HEK293 (cell line): Measurements from ENCODE around the gene PITX1.

Experiments used
- BCL11B ChIP-seq: fragments of 450-650 bp; formaldehyde crosslinking; IDR thresholded peaks from 2 replicates; pipeline ENCODE4 v1.5.1; 2016; ENCODE audit warnings: low read depth, missing biosample characterization, missing genetic modification characterization
- MYNN ChIP-seq: fragments of 450-650 bp; formaldehyde crosslinking; IDR thresholded peaks from 2 replicates; pipeline ENCODE4 v1.5.1; 2016; ENCODE audit warnings: missing biosample characterization, missing genetic modification characterization, borderline replicate concordance
- ZNF214 ChIP-seq: fragments of 450-650 bp; formaldehyde crosslinking; IDR thresholded peaks from 2 replicates; pipeline ENCODE4 v1.5.1; 2017; ENCODE audit warnings: missing biosample characterization, mild to moderate bottlenecking, missing genetic modification characterization, borderline replicate concordance
- ZNF292 ChIP-seq: fragments of 450-650 bp; formaldehyde crosslinking; IDR thresholded peaks from 2 replicates; pipeline ENCODE4 v1.5.1; 2016; ENCODE audit warnings: low read depth, missing biosample characterization, missing genetic modification characterization, borderline replicate concordance
- ZNF416 ChIP-seq: fragments of 450-650 bp; formaldehyde crosslinking; IDR thresholded peaks from 2 replicates; pipeline ENCODE4 v1.5.1; 2016; ENCODE audit warnings: missing biosample characterization, missing genetic modification characterization
- TF ChIP-seq, protein P1 (sequence below): fragments of 450-650 bp; formaldehyde crosslinking; IDR thresholded peaks from 2 replicates; pipeline ENCODE4 v1.5.1; 2016; ENCODE audit warnings: missing biosample characterization, missing genetic modification characterization
- TF ChIP-seq, protein P2 (sequence below): fragments of 450-650 bp; formaldehyde crosslinking; IDR thresholded peaks from 2 replicates; pipeline ENCODE4 v1.5.1; 2016; ENCODE audit warnings: missing biosample characterization, missing genetic modification characterization
- TF ChIP-seq, protein P3 (sequence below): fragments of 450-650 bp; formaldehyde crosslinking; IDR thresholded peaks from 2 replicates; pipeline ENCODE4 v1.5.1; 2017; ENCODE audit warnings: missing biosample characterization, missing genetic modification characterization
- TF ChIP-seq, protein P4 (sequence below): fragments of 450-650 bp; formaldehyde crosslinking; IDR thresholded peaks from 2 replicates; pipeline ENCODE4 v1.5.1; 2016; ENCODE audit warnings: missing biosample characterization, missing genetic modification characterization
- TF ChIP-seq, protein P5 (sequence below): sonication (generic); formaldehyde crosslinking; IDR thresholded peaks from 2 replicates; pipeline ENCODE4 v1.8.1; 2022; ENCODE audit warnings: mild to moderate bottlenecking, moderate library complexity, missing genetic modification reagents
- TF ChIP-seq, protein P6 (sequence below): fragments of 450-650 bp; formaldehyde crosslinking; IDR thresholded peaks from 2 replicates; pipeline ENCODE4 v1.5.1; 2016; ENCODE audit warnings: missing biosample characterization, missing genetic modification characterization
- TF ChIP-seq, protein P7 (sequence below): fragments of 450-650 bp; formaldehyde crosslinking; IDR thresholded peaks from 2 replicates; pipeline ENCODE4 v1.5.1; 2016; ENCODE audit warnings: missing biosample characterization, missing genetic modification characterization

DNA sequence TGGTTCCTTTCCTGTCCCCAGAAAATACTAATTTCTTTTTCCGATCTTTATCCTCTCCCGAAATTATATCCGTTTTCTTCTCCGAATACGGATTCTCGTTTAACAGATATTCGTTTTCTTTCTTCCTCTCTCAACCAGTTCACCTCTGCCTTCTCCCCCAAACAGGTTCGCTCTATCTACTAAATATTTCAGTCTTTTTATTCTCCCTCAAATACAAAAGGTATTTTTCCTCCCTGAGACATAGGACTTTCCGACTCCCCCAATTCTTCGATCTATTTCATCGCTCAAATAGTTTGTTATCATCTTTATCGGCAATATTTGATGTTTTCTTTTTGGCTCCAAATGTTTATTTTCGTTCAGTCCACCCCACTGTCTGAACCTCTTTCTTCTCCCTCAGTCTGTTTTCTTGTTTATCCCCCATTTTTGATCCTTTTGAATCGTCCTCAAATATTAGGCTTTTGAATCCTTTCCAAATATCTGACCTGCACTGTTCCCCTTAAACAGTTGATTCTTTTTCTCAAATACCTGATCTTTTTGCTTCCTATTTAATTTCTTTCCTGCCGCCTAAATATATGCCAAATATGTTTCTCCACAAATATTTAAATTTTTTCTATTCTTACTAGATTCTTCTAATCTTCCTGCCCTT lies 4.4 kb downstream of the PITX1 start:
- TF ChIP-seq, protein P1, sequence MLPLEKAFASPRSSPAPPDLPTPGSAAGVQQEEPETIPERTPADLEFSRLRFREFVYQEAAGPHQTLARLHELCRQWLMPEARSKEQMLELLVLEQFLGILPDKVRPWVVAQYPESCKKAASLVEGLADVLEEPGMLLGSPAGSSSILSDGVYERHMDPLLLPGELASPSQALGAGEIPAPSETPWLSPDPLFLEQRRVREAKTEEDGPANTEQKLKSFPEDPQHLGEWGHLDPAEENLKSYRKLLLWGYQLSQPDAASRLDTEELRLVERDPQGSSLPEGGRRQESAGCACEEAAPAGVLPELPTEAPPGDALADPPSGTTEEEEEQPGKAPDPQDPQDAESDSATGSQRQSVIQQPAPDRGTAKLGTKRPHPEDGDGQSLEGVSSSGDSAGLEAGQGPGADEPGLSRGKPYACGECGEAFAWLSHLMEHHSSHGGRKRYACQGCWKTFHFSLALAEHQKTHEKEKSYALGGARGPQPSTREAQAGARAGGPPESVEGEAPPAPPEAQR (tag by site-specific recombination): no peak
- TF ChIP-seq, protein P2, sequence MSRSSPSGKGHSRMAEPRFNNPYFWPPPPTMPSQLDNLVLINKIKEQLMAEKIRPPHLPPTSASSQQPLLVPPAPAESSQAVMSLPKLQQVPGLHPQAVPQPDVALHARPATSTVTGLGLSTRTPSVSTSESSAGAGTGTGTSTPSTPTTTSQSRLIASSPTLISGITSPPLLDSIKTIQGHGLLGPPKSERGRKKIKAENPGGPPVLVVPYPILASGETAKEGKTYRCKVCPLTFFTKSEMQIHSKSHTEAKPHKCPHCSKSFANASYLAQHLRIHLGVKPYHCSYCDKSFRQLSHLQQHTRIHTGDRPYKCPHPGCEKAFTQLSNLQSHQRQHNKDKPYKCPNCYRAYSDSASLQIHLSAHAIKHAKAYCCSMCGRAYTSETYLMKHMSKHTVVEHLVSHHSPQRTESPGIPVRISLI (tag by site-specific recombination): no peak
- TF ChIP-seq BCL11B (tag by site-specific recombination) (no peak), ZNF292 (tag by site-specific recombination) (no peak), ZNF214 (tag by site-specific recombination) (no peak), MYNN (tag by site-specific recombination) (no peak), ZNF416 (tag by site-specific recombination) (no peak)
- TF ChIP-seq, protein P3, sequence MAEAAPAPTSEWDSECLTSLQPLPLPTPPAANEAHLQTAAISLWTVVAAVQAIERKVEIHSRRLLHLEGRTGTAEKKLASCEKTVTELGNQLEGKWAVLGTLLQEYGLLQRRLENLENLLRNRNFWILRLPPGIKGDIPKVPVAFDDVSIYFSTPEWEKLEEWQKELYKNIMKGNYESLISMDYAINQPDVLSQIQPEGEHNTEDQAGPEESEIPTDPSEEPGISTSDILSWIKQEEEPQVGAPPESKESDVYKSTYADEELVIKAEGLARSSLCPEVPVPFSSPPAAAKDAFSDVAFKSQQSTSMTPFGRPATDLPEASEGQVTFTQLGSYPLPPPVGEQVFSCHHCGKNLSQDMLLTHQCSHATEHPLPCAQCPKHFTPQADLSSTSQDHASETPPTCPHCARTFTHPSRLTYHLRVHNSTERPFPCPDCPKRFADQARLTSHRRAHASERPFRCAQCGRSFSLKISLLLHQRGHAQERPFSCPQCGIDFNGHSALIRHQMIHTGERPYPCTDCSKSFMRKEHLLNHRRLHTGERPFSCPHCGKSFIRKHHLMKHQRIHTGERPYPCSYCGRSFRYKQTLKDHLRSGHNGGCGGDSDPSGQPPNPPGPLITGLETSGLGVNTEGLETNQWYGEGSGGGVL (tag by site-specific recombination): no peak
- TF ChIP-seq, protein P4, sequence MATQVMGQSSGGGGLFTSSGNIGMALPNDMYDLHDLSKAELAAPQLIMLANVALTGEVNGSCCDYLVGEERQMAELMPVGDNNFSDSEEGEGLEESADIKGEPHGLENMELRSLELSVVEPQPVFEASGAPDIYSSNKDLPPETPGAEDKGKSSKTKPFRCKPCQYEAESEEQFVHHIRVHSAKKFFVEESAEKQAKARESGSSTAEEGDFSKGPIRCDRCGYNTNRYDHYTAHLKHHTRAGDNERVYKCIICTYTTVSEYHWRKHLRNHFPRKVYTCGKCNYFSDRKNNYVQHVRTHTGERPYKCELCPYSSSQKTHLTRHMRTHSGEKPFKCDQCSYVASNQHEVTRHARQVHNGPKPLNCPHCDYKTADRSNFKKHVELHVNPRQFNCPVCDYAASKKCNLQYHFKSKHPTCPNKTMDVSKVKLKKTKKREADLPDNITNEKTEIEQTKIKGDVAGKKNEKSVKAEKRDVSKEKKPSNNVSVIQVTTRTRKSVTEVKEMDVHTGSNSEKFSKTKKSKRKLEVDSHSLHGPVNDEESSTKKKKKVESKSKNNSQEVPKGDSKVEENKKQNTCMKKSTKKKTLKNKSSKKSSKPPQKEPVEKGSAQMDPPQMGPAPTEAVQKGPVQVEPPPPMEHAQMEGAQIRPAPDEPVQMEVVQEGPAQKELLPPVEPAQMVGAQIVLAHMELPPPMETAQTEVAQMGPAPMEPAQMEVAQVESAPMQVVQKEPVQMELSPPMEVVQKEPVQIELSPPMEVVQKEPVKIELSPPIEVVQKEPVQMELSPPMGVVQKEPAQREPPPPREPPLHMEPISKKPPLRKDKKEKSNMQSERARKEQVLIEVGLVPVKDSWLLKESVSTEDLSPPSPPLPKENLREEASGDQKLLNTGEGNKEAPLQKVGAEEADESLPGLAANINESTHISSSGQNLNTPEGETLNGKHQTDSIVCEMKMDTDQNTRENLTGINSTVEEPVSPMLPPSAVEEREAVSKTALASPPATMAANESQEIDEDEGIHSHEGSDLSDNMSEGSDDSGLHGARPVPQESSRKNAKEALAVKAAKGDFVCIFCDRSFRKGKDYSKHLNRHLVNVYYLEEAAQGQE (tag by site-specific recombination): no peak
- TF ChIP-seq, protein P5, sequence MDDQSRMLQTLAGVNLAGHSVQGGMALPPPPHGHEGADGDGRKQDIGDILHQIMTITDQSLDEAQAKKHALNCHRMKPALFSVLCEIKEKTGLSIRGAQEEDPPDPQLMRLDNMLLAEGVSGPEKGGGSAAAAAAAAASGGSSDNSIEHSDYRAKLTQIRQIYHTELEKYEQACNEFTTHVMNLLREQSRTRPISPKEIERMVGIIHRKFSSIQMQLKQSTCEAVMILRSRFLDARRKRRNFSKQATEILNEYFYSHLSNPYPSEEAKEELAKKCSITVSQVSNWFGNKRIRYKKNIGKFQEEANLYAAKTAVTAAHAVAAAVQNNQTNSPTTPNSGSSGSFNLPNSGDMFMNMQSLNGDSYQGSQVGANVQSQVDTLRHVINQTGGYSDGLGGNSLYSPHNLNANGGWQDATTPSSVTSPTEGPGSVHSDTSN (CRISPR knock-in tag): no peak
- TF ChIP-seq, protein P6, sequence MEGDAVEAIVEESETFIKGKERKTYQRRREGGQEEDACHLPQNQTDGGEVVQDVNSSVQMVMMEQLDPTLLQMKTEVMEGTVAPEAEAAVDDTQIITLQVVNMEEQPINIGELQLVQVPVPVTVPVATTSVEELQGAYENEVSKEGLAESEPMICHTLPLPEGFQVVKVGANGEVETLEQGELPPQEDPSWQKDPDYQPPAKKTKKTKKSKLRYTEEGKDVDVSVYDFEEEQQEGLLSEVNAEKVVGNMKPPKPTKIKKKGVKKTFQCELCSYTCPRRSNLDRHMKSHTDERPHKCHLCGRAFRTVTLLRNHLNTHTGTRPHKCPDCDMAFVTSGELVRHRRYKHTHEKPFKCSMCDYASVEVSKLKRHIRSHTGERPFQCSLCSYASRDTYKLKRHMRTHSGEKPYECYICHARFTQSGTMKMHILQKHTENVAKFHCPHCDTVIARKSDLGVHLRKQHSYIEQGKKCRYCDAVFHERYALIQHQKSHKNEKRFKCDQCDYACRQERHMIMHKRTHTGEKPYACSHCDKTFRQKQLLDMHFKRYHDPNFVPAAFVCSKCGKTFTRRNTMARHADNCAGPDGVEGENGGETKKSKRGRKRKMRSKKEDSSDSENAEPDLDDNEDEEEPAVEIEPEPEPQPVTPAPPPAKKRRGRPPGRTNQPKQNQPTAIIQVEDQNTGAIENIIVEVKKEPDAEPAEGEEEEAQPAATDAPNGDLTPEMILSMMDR (tag by site-specific recombination): no peak
- TF ChIP-seq, protein P7, sequence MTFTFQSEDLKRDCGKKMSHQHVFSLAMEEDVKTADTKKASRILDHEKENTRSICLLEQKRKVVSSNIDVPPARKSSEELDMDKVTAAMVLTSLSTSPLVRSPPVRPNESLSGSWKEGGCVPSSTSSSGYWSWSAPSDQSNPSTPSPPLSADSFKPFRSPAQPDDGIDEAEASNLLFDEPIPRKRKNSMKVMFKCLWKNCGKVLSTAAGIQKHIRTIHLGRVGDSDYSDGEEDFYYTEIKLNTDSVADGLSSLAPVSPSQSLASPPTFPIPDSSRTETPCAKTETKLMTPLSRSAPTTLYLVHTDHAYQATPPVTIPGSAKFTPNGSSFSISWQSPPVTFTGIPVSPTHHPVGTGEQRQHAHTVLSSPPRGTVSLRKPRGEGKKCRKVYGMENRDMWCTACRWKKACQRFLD (tag by site-specific recombination): no peak
